K562 (cell line): ENCODE measurements around the gene BPI. TPM values are rescaled to one million over a fixed set of nuclear protein-coding genes. Genes with fewer than 3 reads are reported as not detected.

Experiments used
- EHMT2 ChIP-seq: fragments of 450-650 bp; IDR thresholded peaks from 2 replicates; pipeline ENCODE4 v1.6.1; 2018; ENCODE audit warnings: antibody characterized with exemption
- ETV1 ChIP-seq: fragments of 450-650 bp; conservative IDR thresholded peaks from 2 replicates; pipeline ENCODE4 v1.6.1; 2016; ENCODE audit warnings: missing genetic modification characterization, control low read depth, low read depth, missing compliant biosample characterization
- FOXA3 ChIP-seq, 2 experiments: fragments of 450-650 bp in 1 of 2; sonication (generic) in 1 of 2; formaldehyde crosslinking; IDR thresholded peaks in 1 of 2; conservative IDR thresholded peaks in 1 of 2; 2 replicates each; pipeline versions ENCODE4 v1.4.0 to v1.8.0; 2020 to 2022; ENCODE audit warnings: mild to moderate bottlenecking in 2 of 2, missing genetic modification reagents in 1 of 2
- FOXP1 ChIP-seq: sonication (generic); formaldehyde crosslinking; IDR thresholded peaks from 2 replicates; pipeline ENCODE4 v1.8.0; 2022; ENCODE audit warnings: mild to moderate bottlenecking, missing genetic modification reagents
- ID3 ChIP-seq, 2 experiments: fragments of 250-450 bp in 1 of 2; fragments of 450-650 bp in 1 of 2; sonication (Bioruptor Pico) in 1 of 2; IDR thresholded peaks; 2 replicates each; pipeline versions ENCODE4 v1.6.1 to v1.8.0; 2016 to 2021; ENCODE audit warnings: mild to moderate bottlenecking in 2 of 2, moderate library complexity in 2 of 2, missing compliant biosample characterization in 1 of 2, missing genetic modification characterization in 1 of 2
- MITF ChIP-seq: IDR thresholded peaks from 2 replicates; pipeline ENCODE4 v1.6.1; 2014; ENCODE audit warnings: antibody characterized with exemption
- MTA3 ChIP-seq: fragments of 450-650 bp; formaldehyde crosslinking; IDR thresholded peaks from 2 replicates; pipeline ENCODE4 v1.6.1; 2017; ENCODE audit warnings: mild to moderate bottlenecking, borderline replicate concordance
- MYC ChIP-seq, 2 experiments: fragments of 250-450 bp in 1 of 2; sonication (Bioruptor Pico) in 1 of 2; IDR thresholded peaks; 2 replicates each; pipeline versions ENCODE4 v1.5.1 to v1.6.1; 2012 to 2021; ENCODE audit warnings: low read depth in 2 of 2, borderline replicate concordance in 1 of 2, improper control_type of control experiment in 1 of 2, low read length in 1 of 2, mild to moderate bottlenecking in 1 of 2, moderate library complexity in 1 of 2
- RAD51 ChIP-seq: fragments of 450-650 bp; IDR thresholded peaks from 2 replicates; pipeline ENCODE4 v1.7.1; 2016; ENCODE audit warnings: low read depth, mild to moderate bottlenecking, borderline replicate concordance
- STAT6 ChIP-seq: sonication (generic); formaldehyde crosslinking; IDR thresholded peaks from 2 replicates; pipeline ENCODE4 v1.8.1; 2023; ENCODE audit warnings: mild to moderate bottlenecking, missing genetic modification reagents
- TEAD4 ChIP-seq, 2 experiments: sonication (generic) in 1 of 2; formaldehyde crosslinking in 1 of 2; IDR thresholded peaks; 2 replicates each; pipeline versions ENCODE4 v1.6.1 to v1.8.0; 2012 to 2022; ENCODE audit warnings: borderline replicate concordance in 1 of 2, inconsistent platforms in 1 of 2, low read length in 1 of 2, mild to moderate bottlenecking in 1 of 2, missing genetic modification reagents in 1 of 2
- TFAP4 ChIP-seq: sonication (generic); formaldehyde crosslinking; IDR thresholded peaks from 2 replicates; pipeline ENCODE4 v1.8.0; 2022; ENCODE audit warnings: missing genetic modification reagents, mild to moderate bottlenecking, moderate library complexity, borderline replicate concordance
- THAP12 ChIP-seq: fragments of 250-450 bp; sonication (Bioruptor Pico); IDR thresholded peaks from 2 replicates; pipeline ENCODE4 v1.9.0; 2021; ENCODE audit warnings: mild to moderate bottlenecking, inconsistent platforms
- TRIM24 ChIP-seq, 2 experiments: fragments of 450-650 bp; IDR thresholded peaks; 2 replicates each; pipeline ENCODE4 v1.6.1; 2016
- XRCC5 ChIP-seq: fragments of 200-400 bp; formaldehyde crosslinking; IDR thresholded peaks from 2 replicates; pipeline ENCODE4 v1.6.1; 2017; ENCODE audit warnings: low read depth, mild to moderate bottlenecking, low read length
- ZFP36 ChIP-seq: fragments of 150-350 bp; IDR thresholded peaks from 2 replicates; pipeline ENCODE4 v1.6.1; 2018; ENCODE audit warnings: low read length, low read depth; ENCODE audit not compliant: partially characterized antibody
- polyA plus RNA-seq, 8 experiments: library from polyadenylated mRNA; depleted of rRNA in 4 of 8; stranded (reverse) in 5 of 8; unstranded in 3 of 8; fragments of >200 nt; fragmentation: Nextera tagmentation in 2 of 8; fragmentation: Illumina TruSeq in 1 of 8; extraction: Ambion mirVana in 2 of 8; extraction: Trizol in 1 of 8; gene quantifications; 2 replicates each; pipeline versions ENCODE4 v1.2.1 to v1.2.3, GENCODE V29; 2011 to 2014; ENCODE audit warnings: inconsistent platforms in 1 of 8, missing spikeins in 1 of 8
- total RNA-seq, 7 experiments: library from RNA; depleted of rRNA in 6 of 7; stranded (reverse); fragments of >200 nt in 6 of 7; fragmentation: Illumina TruSeq in 2 of 7; extraction: Trizol in 2 of 7; gene quantifications; 2 replicates each; pipeline versions ENCODE4 v1.2.1 to v1.2.3, GENCODE V29; 2011 to 2021; ENCODE audit warnings: low replicate concordance in 1 of 7

Gene BPI
- total and polyA plus RNA-seq, 9 of the 15 experiments (the other 6 are each of a cell fraction or from before 2014, with no cell fraction given), result not detected

- peak; percentile 41; the same call in 1 of the 2 replicates for TF ChIP-seq EHMT2
- peak; percentile 35; the same call in 1 of the 2 replicates for TF ChIP-seq TEAD4 (IDR thresholded peaks at IDR 0.05; ENCODE audit: low read length)
- no peak for TF ChIP-seq TEAD4 (CRISPR knock-in tag; IDR thresholded peaks at IDR 0.05; ENCODE audit: borderline replicate concordance)
- no peak for TF ChIP-seq FOXA3 (CRISPR knock-in tag; conservative IDR thresholded peaks at IDR 0.05 in 1 of 2, IDR thresholded peaks at IDR 0.05 in 1 of 2)
- TF ChIP-seq STAT6 (CRISPR knock-in tag), result peak; percentile 44; the same call in 1 of the 2 replicates
- TF ChIP-seq ZFP36, result peak; percentile 19
- TF ChIP-seq MTA3, result peak; percentile 27; the same call in 1 of the 2 replicates
- peak in 1 of 2 experiments; percentile 68; a peak in 1 of 4 replicates for TF ChIP-seq TRIM24 (IDR thresholded peaks at IDR 0.05)
- no peak for TF ChIP-seq MITF
- peak; percentile 42; the same call in 1 of the 2 replicates for TF ChIP-seq MYC (IDR thresholded peaks at IDR 0.05; ENCODE audit: low read depth, low read length)
- TF ChIP-seq MYC (CRISPR knock-in tag; IDR thresholded peaks at IDR 0.05; ENCODE audit: borderline replicate concordance, low read depth), result no peak
- peak; percentile 90 for TF ChIP-seq TFAP4
- peak; percentile 79 for TF ChIP-seq XRCC5
- peak; percentile 51 for TF ChIP-seq THAP12
- peak; percentile 62; the same call in 1 of the 2 replicates for TF ChIP-seq FOXP1
- TF ChIP-seq ID3 (CRISPR knock-in tag; IDR thresholded peaks at IDR 0.05), result no peak
- TF ChIP-seq ID3 (tag; IDR thresholded peaks at IDR 0.05), result 0 out of 2 replicates have a peak, but pooled peaks have one; percentile 29
- 0 out of 2 replicates have a peak, but pooled peaks have one; percentile 4 for TF ChIP-seq ETV1
- TF ChIP-seq RAD51, result peak; percentile 20; the same call in 1 of the 2 replicates
Observed at GRCh38 chr20:38337561-38338140, 33.7 kb downstream of the BPI start (continued).
